Ovary (tissue), 9 donors: ENCODE results near the gene CLASP1. TPM values are rescaled to one million over a fixed set of nuclear protein-coding genes. Genes with fewer than 3 reads are reported as not detected.

Source experiments
- DNase-seq, 5 donors: peaks; one replicate each; pipeline ENCODE4 v3.0.0-alpha.2; 2019 to 2020
- H3K27ac ChIP-seq, 2 donors: fragments of 200-600 bp; one replicate each; pipeline versions ENCODE4 v1.5.1 to v1.8.0; 2019 to 2022
- H3K27me3 ChIP-seq: fragments of 200-600 bp; one replicate; pipeline ENCODE4 v1.8.0; 2022
- H3K36me3 ChIP-seq: fragments of 200-600 bp; sonication (generic); one replicate; pipeline ENCODE4 v1.5.1; 2019
- H3K4me1 ChIP-seq: one replicate; pipeline ENCODE4 v1.8.1; 2013; ENCODE audit warnings: mild to moderate bottlenecking, moderate library complexity; ENCODE audit not compliant: insufficient read depth
- H3K4me3 ChIP-seq: fragments of 200-600 bp; sonication (generic); one replicate; pipeline ENCODE4 v1.5.1; 2017
- H3K9me3 ChIP-seq, 2 donors: fragments of 200-600 bp in 1 of 2; sonication (generic) in 1 of 2; one replicate each; pipeline versions ENCODE4 v1.5.1 to v1.8.1; 2013 to 2019; ENCODE audit warnings: mild to moderate bottlenecking in 1 of 2, moderate library complexity in 1 of 2
- CTCF ChIP-seq, 3 donors: fragments of 450-650 bp in 2 of 3; fragments of 200-600 bp in 1 of 3; IDR thresholded peaks; one replicate each; pipeline versions ENCODE4 v1.5.1 to v1.8.0; 2016 to 2022; ENCODE audit warnings: antibody characterized with exemption in 3 of 3, mild to moderate bottlenecking in 1 of 3
- EP300 ChIP-seq: sonication (generic); formaldehyde crosslinking; IDR thresholded peaks from one replicate; pipeline ENCODE4 v1.6.1; 2017; ENCODE audit warnings: antibody characterized with exemption
- POLR2A ChIP-seq: fragments of 450-650 bp; IDR thresholded peaks from one replicate; pipeline ENCODE4 v1.6.1; 2017; ENCODE audit warnings: antibody characterized with exemption, mild to moderate bottlenecking, moderate library complexity
- WGBS, 3 donors: extraction: QIAGEN DNeasy Blood & Tissue Kit in 1 of 3; methylation state at CpG; one replicate each; pipeline versions ENCODE4 v1.1.5 to v1.1.7; 2013 to 2017; 5-methylcytosine and 5-hydroxymethylcytosine counted together
- intact Hi-C, 4 donors: fragments of 100-400 bp; cut with DNase I; formaldehyde crosslinking; loops; one replicate each; pipeline versions ENCODE4 v1.11.0 to v1.15.1; 2022 to 2023
- polyA plus RNA-seq, 2 donors: library from polyadenylated mRNA; stranded (reverse); fragments of 200-250 nt in 1 of 2; fragments of 350-450 nt in 1 of 2; fragmentation: Illumina TruSeq in 1 of 2; extraction: RNeasy Lipid Tissue Mini Kit (QIAGEN cat#74804) in 1 of 2; gene quantifications; one replicate each; pipeline ENCODE4 v1.2.3, GENCODE V29; 2013 to 2014
- total RNA-seq, 7 donors: library from RNA; depleted of rRNA in 2 of 7; stranded (reverse); fragments of >200 nt in 2 of 7; fragmentation: NEBNext Ultra II Directional in 3 of 7; extraction: Animal tissue kit (Norgen Biotek cat#: 25700) in 3 of 7; gene quantifications; one replicate each; pipeline versions ENCODE4 v1.1.0 to v1.2.4, GENCODE V29; 2016 to 2023
- donor health status: DM: no; HTN: no; CAD: no; lungs with moderate emphysema.
- donor health status: DM: no; HTN: no; CAD: no.
- donor health status: Bipolar disorder and iron deficiency.
- donor health status: DM: yes; HTN: yes; CAD: no.
- donor health status: DM: no; HTN: no; CAD: no.
- donor health status: DM: yes; HTN: yes; CAD: no.

Gene CLASP1
- total and polyA plus RNA-seq, 9 donors, result 15.8 to 58.7 (median 47.9) TPM

GRCh38 chr2:121587131-121587530 lies 62.1 kb downstream of the CLASP1 start:
- H3K27ac ChIP-seq, result no peak overlapping the region
- intact Hi-C loops, result loop anchor here in 1 of 4 donors (10.0 kb wide), 1 partner anchor 312 kb away; no protein-coding TSS in a partner anchor
- H3K9me3 ChIP-seq, result no peaks in the 10 kb centered on the region
- H3K4me1 ChIP-seq, result no peaks in the 10 kb centered on the region
- WGBS, 3 donors, result 95 to 96% (median 95%) methylated on average over 4 of the region's 4 CpGs
- H3K27me3 ChIP-seq, result no peaks in the 10 kb centered on the region
- no peak for DNase-seq
- TF ChIP-seq EP300, result no peak
- TF ChIP-seq POLR2A, result no peak
- no peak for TF ChIP-seq CTCF (IDR thresholded peaks at IDR 0.05)
- H3K4me3 ChIP-seq, result no peak overlapping the region
- H3K36me3 ChIP-seq, result no peaks in the 10 kb centered on the region

- 97 to 98% (median 98%) methylated on average over 4 of the region's 4 CpGs for WGBS, 3 donors
These were observed 64.5 kb downstream of the CLASP1 start for GRCh38 chr2:121584741-121585140.

GRCh38 chr2:121583555-121583954 lies 65.7 kb downstream of the CLASP1 start:
- intact Hi-C loops, result loop anchor here in 1 of 4 donors (10.0 kb wide), 1 partner anchor 309 kb away; no protein-coding TSS in a partner anchor
- no peak for DNase-seq
- Histone ChIP-seq H3K27me3 (no peaks in the 10 kb centered on the region), H3K27ac (no peak overlapping the region), H3K4me3 (no peak overlapping the region), H3K36me3 (no peaks in the 10 kb centered on the region), H3K4me1 (no peaks in the 10 kb centered on the region), H3K9me3 (no peaks in the 10 kb centered on the region)
- WGBS, 3 donors, result 90 to 91% (median 91%) methylated on average over 3 of the region's 3 CpGs
- TF ChIP-seq CTCF (IDR thresholded peaks at IDR 0.05) (no peak), POLR2A (no peak), EP300 (no peak)

More at GRCh38 chr2:121584741-121585140, 64.5 kb downstream of the CLASP1 start:
- intact Hi-C loops, result loop anchor here in 1 of 4 donors (10.0 kb wide), 1 partner anchor 310 kb away; no protein-coding TSS in a partner anchor
- H3K27ac ChIP-seq, result no peak overlapping the region
- no peak overlapping the region for H3K4me3 ChIP-seq
- no peaks in the 10 kb centered on the region for H3K4me1 ChIP-seq
- DNase-seq, result no peak
- no peaks in the 10 kb centered on the region for H3K27me3 ChIP-seq
- H3K36me3 ChIP-seq, result no peaks in the 10 kb centered on the region
- H3K9me3 ChIP-seq, result no peaks in the 10 kb centered on the region
- no peak for TF ChIP-seq POLR2A
- no peak for TF ChIP-seq EP300
- no peak for TF ChIP-seq CTCF (IDR thresholded peaks at IDR 0.05)

- intact Hi-C loops, result loop anchor here in 1 of 4 donors (10.0 kb wide), 1 partner anchor 307 kb away; no protein-coding TSS in a partner anchor
- Histone ChIP-seq H3K4me1 (no peaks in the 10 kb centered on the region), H3K27ac (no peak overlapping the region), H3K36me3 (no peaks in the 10 kb centered on the region), H3K4me3 (no peak overlapping the region), H3K9me3 (no peaks in the 10 kb centered on the region), H3K27me3 (no peaks in the 10 kb centered on the region)
- TF ChIP-seq EP300 (no peak), CTCF (IDR thresholded peaks at IDR 0.05) (no peak), POLR2A (no peak)
- no peak for DNase-seq
These were observed 67.0 kb downstream of the CLASP1 start for GRCh38 chr2:121582272-121582671.
